Diencephalon (tissue), 1 donor: ENCODE data around the gene ATG14. TPM values are rescaled to one million over a fixed set of nuclear protein-coding genes. Genes with fewer than 3 reads are reported as not detected.

Experiments used
- small RNA-seq: library from RNA; depleted of rRNA; stranded (forward); fragments of <200 nt; gene quantifications from one replicate; pipeline ENCODE3, GENCODE V24; 2014
- total RNA-seq: library from RNA; depleted of rRNA; stranded (reverse); fragments of >200 nt; gene quantifications from one replicate; pipeline ENCODE4 v1.2.3, GENCODE V29; 2014

The ATG14 gene, protein sequence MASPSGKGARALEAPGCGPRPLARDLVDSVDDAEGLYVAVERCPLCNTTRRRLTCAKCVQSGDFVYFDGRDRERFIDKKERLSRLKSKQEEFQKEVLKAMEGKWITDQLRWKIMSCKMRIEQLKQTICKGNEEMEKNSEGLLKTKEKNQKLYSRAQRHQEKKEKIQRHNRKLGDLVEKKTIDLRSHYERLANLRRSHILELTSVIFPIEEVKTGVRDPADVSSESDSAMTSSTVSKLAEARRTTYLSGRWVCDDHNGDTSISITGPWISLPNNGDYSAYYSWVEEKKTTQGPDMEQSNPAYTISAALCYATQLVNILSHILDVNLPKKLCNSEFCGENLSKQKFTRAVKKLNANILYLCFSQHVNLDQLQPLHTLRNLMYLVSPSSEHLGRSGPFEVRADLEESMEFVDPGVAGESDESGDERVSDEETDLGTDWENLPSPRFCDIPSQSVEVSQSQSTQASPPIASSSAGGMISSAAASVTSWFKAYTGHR
- total RNA-seq, result 16.8 TPM

GRCh38 chr14:55411426-55412389, at the start of gene ATG14:
Gene ATG14, minus strand, starts transcription at chr14:55411830. Its CDS starts 8 bp downstream, at chr14:55411822.

DNA sequence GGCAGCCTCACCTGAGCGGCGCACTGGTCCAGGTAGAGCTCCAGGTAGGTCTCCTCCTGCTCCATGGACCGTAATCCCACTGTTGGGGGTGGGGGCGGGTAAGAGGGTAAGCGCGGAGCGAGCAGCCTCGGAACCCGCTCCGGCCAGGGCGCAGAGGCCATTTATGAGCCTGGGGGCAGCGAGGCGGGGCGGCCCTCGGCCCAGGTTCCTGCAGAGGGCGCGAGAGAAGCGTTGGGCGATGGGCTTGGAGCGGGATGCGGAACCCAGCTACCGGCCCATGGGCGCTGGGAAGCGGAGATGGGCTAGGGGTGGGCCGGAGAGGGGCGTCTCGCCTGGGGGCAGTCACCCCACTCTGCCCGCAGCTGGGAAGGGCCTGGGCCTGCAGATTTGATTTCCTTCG, 28.8 kb upstream of the ATG14 start, which contains the start of gene TBPL2:
TSS of gene TBPL2 (minus strand) at position 232 of the 400 bp plus-strand sequence. CDS start at position 65, 167 bp downstream.

Small RNAs within 50 kb of the gene (small RNA-seq; reads per million reads assigned to genes)
- not detected for gene AL356801.1

Other genes with a start within 250 kb of the ATG14 start
- 8.8 TPM for gene DLGAP5, start 220.2 kb downstream of the ATG14 start, total RNA-seq
- gene FBXO34, start 140.4 kb downstream of the ATG14 start, total RNA-seq, result 47.3 TPM
- gene TBPL2, start 28.8 kb upstream of the ATG14 start, total RNA-seq, result not detected
- gene KTN1, start 168.4 kb upstream of the ATG14 start, total RNA-seq, result 125 TPM